K562 (cell line): ENCODE results near the gene CNRIP1. TPM values are rescaled to one million over a fixed set of nuclear protein-coding genes. Genes with fewer than 3 reads are reported as not detected.
"Not testable (repeated sequence)": the region's sequence is repeated elsewhere in the genome, so short reads cannot be mapped to it uniquely, and the experiment has no call there.

Experiments
- ATAC-seq: fragments of 200-7000 bp; cut with Tn5 transposase; 3 replicates; pipeline ENCODE4 v1.9.1; 2020; ENCODE audit warnings: moderate library complexity
- BruUV-seq: library from RNA; stranded (reverse); fragments of 400-500 nt; replicated peaks from 2 replicates; lab custom pipeline; 2021; lab: Mats Ljungman, UMichigan
- CTCF ChIA-PET: fragments of 300-600 bp; formaldehyde crosslinking; extraction: SDS; loops from one replicate; lab custom pipeline; 2021; ENCODE audit warnings: low intra/inter-chr PET ratio; lab: Yijun Ruan, JAX
- POLR2A ChIA-PET: fragments of 300-600, 350-650 bp; sonication (Branson Sonifier 250); formaldehyde crosslinking; extraction: SDS; loops from one replicate; lab custom pipeline; 2021; ENCODE audit warnings: antibody characterized with exemption, inconsistent platforms; lab: Yijun Ruan, JAX
- DNase-seq, 4 experiments: peaks; one replicate each; pipeline versions ENCODE4 v3.0.0 to v3.0.0-alpha.2; 2011 to 2018; ENCODE audit warnings: low spot score in 3 of 4, mixed read lengths in 3 of 4; ENCODE audit errors: extremely low read depth in 1 of 4
- FAIRE-seq: peaks from 2 replicates; lab custom pipeline; 2011; peaks lifted over from hg19 to GRCh38; lab: Jason Lieb, UNC
- H2AFZ ChIP-seq: 2 replicates; pipeline ENCODE4 v1.6.0; 2011; ENCODE audit warnings: low read depth, low read length, control low read depth, inconsistent platforms
- H3K27ac ChIP-seq: fragments of 200-600 bp; 3 replicates; pipeline ENCODE4 v1.8.0; 2011; ENCODE audit warnings: low read depth, mild to moderate bottlenecking, control low read depth, inconsistent platforms, low read length, moderate library complexity, mixed read lengths; ENCODE audit errors: extremely low read depth
- H3K27me3 ChIP-seq, 2 experiments: fragments of 300-600 bp in 1 of 2; 2 replicates in 1 of 2; 3 replicates in 1 of 2; pipeline versions ENCODE4 v1.6.0 to v1.8.0; 2011; ENCODE audit warnings: inconsistent platforms in 2 of 2, low read length in 2 of 2, mild to moderate bottlenecking in 1 of 2, mixed read lengths in 1 of 2, moderate library complexity in 1 of 2; ENCODE audit not compliant: control insufficient read depth in 2 of 2, insufficient read depth in 2 of 2
- H3K36me3 ChIP-seq: fragments of 300-600 bp; 3 replicates; pipeline ENCODE4 v1.8.0; 2011; ENCODE audit warnings: mild to moderate bottlenecking, low read length, inconsistent platforms; ENCODE audit not compliant: control insufficient read depth, insufficient read depth
- H3K4me1 ChIP-seq, 2 experiments: fragments of 200-600 bp in 1 of 2; replicated peaks in 1 of 2; 2 replicates in 1 of 2; 3 replicates in 1 of 2; pipeline versions ENCODE4 v1.5.1 to v1.8.0; 2011; ENCODE audit warnings: inconsistent platforms in 2 of 2, low read length in 2 of 2, mild to moderate bottlenecking in 1 of 2, mixed read lengths in 1 of 2, moderate library complexity in 1 of 2; ENCODE audit not compliant: control insufficient read depth in 2 of 2, insufficient read depth in 2 of 2
- H3K4me2 ChIP-seq: 2 replicates; pipeline ENCODE4 v1.6.1; 2011; ENCODE audit warnings: low read length, control low read depth, inconsistent platforms, mixed read lengths; ENCODE audit not compliant: insufficient read depth
- H3K4me3 ChIP-seq: fragments of 200-600 bp; sonication (generic), shearing (Covaris generic); 2 replicates; pipeline ENCODE4 v1.5.1; 2016; ENCODE audit warnings: control low read depth, inconsistent platforms
- H3K79me2 ChIP-seq: fragments of 200-600 bp; 3 replicates; pipeline ENCODE4 v1.8.0; 2011; ENCODE audit warnings: low read length, inconsistent platforms; ENCODE audit not compliant: control insufficient read depth, insufficient read depth
- H3K9ac ChIP-seq, 2 experiments: 2 replicates each; pipeline versions ENCODE4 v1.6.0 to v1.6.1; 2011; ENCODE audit warnings: low read depth in 2 of 2, low read length in 2 of 2, control low read depth in 1 of 2, inconsistent platforms in 1 of 2, mild to moderate bottlenecking in 1 of 2, mixed read lengths in 1 of 2; ENCODE audit not compliant: insufficient read depth in 1 of 2
- H3K9me1 ChIP-seq: one replicate; pipeline ENCODE4 v1.6.0; 2011; ENCODE audit warnings: inconsistent platforms, mild to moderate bottlenecking, low read length, moderate library complexity; ENCODE audit not compliant: control insufficient read depth, insufficient read depth
- H3K9me3 ChIP-seq: replicated peaks from 2 replicates; pipeline ENCODE4 v1.5.1; 2011; ENCODE audit warnings: low read depth, low read length, inconsistent platforms; ENCODE audit not compliant: control insufficient read depth, insufficient read depth
- H4K20me1 ChIP-seq: replicated peaks from 2 replicates; pipeline ENCODE4 v1.6.1; 2011; ENCODE audit warnings: low read length, inconsistent platforms, mixed read lengths; ENCODE audit not compliant: control insufficient read depth, insufficient read depth
- C11orf30 ChIP-seq: fragments of 450-650 bp; IDR thresholded peaks from 2 replicates; pipeline ENCODE4 v1.6.1; 2016; ENCODE audit warnings: low read depth, mild to moderate bottlenecking
- MAFG ChIP-seq: fragments of 450-650 bp; conservative IDR thresholded peaks from 2 replicates; pipeline ENCODE4 v1.6.1; 2016; ENCODE audit warnings: missing genetic modification characterization, missing compliant biosample characterization
- MAFK ChIP-seq: IDR thresholded peaks from 2 replicates; pipeline ENCODE4 v1.6.1; 2011; ENCODE audit warnings: low read length, improper control_type of control experiment
- ZNF3 ChIP-seq: fragments of 250-450 bp; sonication (Bioruptor Pico); IDR thresholded peaks from 2 replicates; pipeline ENCODE4 v1.5.0; 2021; ENCODE audit warnings: mild to moderate bottlenecking, moderate library complexity
- ZNF316 ChIP-seq: fragments of 450-650 bp; IDR thresholded peaks from 2 replicates; pipeline ENCODE4 v1.6.1; 2016
- WGBS: fragments of 100-300 bp; shearing (Covaris generic); methylation state at CpG from one replicate; pipeline ENCODE4 v1.1.6; 2016; ENCODE audit warnings: low coverage, mixed read lengths; ENCODE audit not compliant: insufficient coverage; ENCODE audit errors: missing lambda C conversion rate; 5-methylcytosine and 5-hydroxymethylcytosine counted together
- in situ Hi-C: fragments of 300-500 bp; cut with MboI; formaldehyde crosslinking; loops from 4 replicates; pipeline ENCODE4 v1.15.0; 2018; ENCODE audit warnings: inconsistent platforms, mixed read lengths
- intact Hi-C: fragments of 100-400 bp; cut with micrococcal nuclease; formaldehyde crosslinking; loops from 2 replicates; pipeline ENCODE4 v1.14.2; 2022
- polyA plus RNA-seq, 8 experiments: library from polyadenylated mRNA; depleted of rRNA in 4 of 8; stranded (reverse) in 5 of 8; unstranded in 3 of 8; fragments of >200 nt; fragmentation: Nextera tagmentation in 2 of 8; fragmentation: Illumina TruSeq in 1 of 8; extraction: Ambion mirVana in 2 of 8; extraction: Trizol in 1 of 8; gene quantifications; 2 replicates each; pipeline versions ENCODE4 v1.2.1 to v1.2.3, GENCODE V29; 2011 to 2014; ENCODE audit warnings: inconsistent platforms in 1 of 8, missing spikeins in 1 of 8
- total RNA-seq, 7 experiments: library from RNA; depleted of rRNA in 6 of 7; stranded (reverse); fragments of >200 nt in 6 of 7; fragmentation: Illumina TruSeq in 2 of 7; extraction: Trizol in 2 of 7; gene quantifications; 2 replicates each; pipeline versions ENCODE4 v1.2.1 to v1.2.3, GENCODE V29; 2011 to 2021; ENCODE audit warnings: low replicate concordance in 1 of 7
- TF ChIP-seq, protein P1 (sequence below), 2 experiments: fragments of 450-650 bp; IDR thresholded peaks; 2 replicates each; pipeline ENCODE4 v1.6.1; 2018; ENCODE audit warnings: mild to moderate bottlenecking in 2 of 2, low read depth in 1 of 2; ENCODE audit not compliant: partially characterized antibody in 2 of 2

Gene CNRIP1
- total and polyA plus RNA-seq, 9 of the 15 experiments (the other 6 are each of a cell fraction or from before 2014, with no cell fraction given), result 0.59 to 2.1 (median 1.5) TPM

DNA sequence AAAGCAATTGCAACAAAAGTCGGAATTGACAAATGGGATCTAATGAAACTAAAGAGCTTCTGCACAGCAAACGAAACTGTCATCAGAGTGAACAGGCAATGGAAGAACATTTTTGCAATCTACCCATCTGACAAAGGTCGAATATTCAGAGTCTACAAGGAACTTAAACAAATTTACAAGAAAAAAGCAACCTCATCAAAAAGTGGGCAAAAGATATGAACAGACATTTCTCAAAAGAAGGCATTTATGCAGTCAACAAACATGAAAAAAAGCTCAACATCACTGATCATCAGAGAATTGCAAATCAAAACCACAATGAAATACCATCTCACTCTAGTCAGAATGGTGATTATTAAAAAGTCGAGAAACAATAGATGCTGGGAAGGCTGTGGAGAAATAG is 29.3 kb upstream of the CNRIP1 start:
- BruUV-seq, ATAC-seq, H3K9me1 ChIP-seq, H3K79me2 ChIP-seq, H3K9me3 ChIP-seq, H3K4me3 ChIP-seq, DNase-seq, H3K9ac ChIP-seq, CTCF ChIA-PET, H3K27ac ChIP-seq, H2AFZ ChIP-seq, POLR2A ChIA-PET, intact Hi-C loops, H3K4me2 ChIP-seq, H3K36me3 ChIP-seq, H3K27me3 ChIP-seq, FAIRE-seq, H4K20me1 ChIP-seq, in situ Hi-C loops: not testable (repeated sequence)
- TF ChIP-seq C11orf30, result peak; percentile 84
- TF ChIP-seq MAFG, result peak; percentile 84
- TF ChIP-seq ZNF3, result peak; percentile 29; the same call in 1 of the 2 replicates
- peak; percentile 95 for TF ChIP-seq ZNF316
- peak; percentile 30; the same call in 1 of the 2 replicates for TF ChIP-seq MAFK
- TF ChIP-seq, protein P1, sequence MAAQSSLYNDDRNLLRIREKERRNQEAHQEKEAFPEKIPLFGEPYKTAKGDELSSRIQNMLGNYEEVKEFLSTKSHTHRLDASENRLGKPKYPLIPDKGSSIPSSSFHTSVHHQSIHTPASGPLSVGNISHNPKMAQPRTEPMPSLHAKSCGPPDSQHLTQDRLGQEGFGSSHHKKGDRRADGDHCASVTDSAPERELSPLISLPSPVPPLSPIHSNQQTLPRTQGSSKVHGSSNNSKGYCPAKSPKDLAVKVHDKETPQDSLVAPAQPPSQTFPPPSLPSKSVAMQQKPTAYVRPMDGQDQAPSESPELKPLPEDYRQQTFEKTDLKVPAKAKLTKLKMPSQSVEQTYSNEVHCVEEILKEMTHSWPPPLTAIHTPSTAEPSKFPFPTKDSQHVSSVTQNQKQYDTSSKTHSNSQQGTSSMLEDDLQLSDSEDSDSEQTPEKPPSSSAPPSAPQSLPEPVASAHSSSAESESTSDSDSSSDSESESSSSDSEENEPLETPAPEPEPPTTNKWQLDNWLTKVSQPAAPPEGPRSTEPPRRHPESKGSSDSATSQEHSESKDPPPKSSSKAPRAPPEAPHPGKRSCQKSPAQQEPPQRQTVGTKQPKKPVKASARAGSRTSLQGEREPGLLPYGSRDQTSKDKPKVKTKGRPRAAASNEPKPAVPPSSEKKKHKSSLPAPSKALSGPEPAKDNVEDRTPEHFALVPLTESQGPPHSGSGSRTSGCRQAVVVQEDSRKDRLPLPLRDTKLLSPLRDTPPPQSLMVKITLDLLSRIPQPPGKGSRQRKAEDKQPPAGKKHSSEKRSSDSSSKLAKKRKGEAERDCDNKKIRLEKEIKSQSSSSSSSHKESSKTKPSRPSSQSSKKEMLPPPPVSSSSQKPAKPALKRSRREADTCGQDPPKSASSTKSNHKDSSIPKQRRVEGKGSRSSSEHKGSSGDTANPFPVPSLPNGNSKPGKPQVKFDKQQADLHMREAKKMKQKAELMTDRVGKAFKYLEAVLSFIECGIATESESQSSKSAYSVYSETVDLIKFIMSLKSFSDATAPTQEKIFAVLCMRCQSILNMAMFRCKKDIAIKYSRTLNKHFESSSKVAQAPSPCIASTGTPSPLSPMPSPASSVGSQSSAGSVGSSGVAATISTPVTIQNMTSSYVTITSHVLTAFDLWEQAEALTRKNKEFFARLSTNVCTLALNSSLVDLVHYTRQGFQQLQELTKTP (IDR thresholded peaks at IDR 0.05; ENCODE audit: low read depth in 1 of 2, partially characterized antibody in 2 of 2), result peak in 1 of 2 experiments; percentile 88
- WGBS, result 72% methylated on average over 4 of the region's 4 CpGs
- peaks cover 3 to 19% of the 10 kb centered on the region in 2 experiments; a peak in 4 of 5 replicates for H3K4me1 ChIP-seq
